Measurements from ENCODE around the gene DNM3. TPM values are rescaled to one million over a fixed set of nuclear protein-coding genes. Genes with fewer than 3 reads are reported as not detected.

The DNM3 gene
- total and polyA plus RNA-seq, 9 of the 15 experiments (the other 6 are each of a cell fraction or from before 2014, with no cell fraction given): 0.08 to 0.36 (median 0.22) TPM; not detected in 1

- intact Hi-C loops (cut with micrococcal nuclease) (no loop called here), in situ Hi-C loops (cut with MboI) (no loop called here)
- ATAC-seq: no peak
- POLR2A ChIA-PET: no interaction called here
- no peak overlapping the region for H3K4me3 ChIP-seq
- no peak overlapping the region for H3K9ac ChIP-seq (ENCODE audit: insufficient read depth in 1 of 2, low read depth in 2 of 2, low read length in 2 of 2)
- no peaks in the 10 kb centered on the region for H4K20me1 ChIP-seq (replicated peaks; ENCODE audit: control insufficient read depth, insufficient read depth, low read length)
- FAIRE-seq: no peak
- H3K9me3 ChIP-seq (replicated peaks; ENCODE audit: control insufficient read depth, insufficient read depth, low read depth, low read length): no peaks in the 10 kb centered on the region
- CTCF ChIA-PET (ENCODE audit: low intra/inter-chr PET ratio): interaction anchor here (0.7 kb wide), 1 partner anchor 245 kb away, joined by 3 read pairs; no protein-coding TSS in a partner anchor
- TF ChIP-seq MAFK (IDR thresholded peaks at IDR 0.05; ENCODE audit: low read length): no peak
- no peak for TF ChIP-seq RBM22 (IDR thresholded peaks at IDR 0.05; ENCODE audit: low read depth, low read length, poor library complexity, severe bottlenecking)
- no peak for TF ChIP-seq ZNF280B (CRISPR knock-in tag; IDR thresholded peaks at IDR 0.05)
- TF ChIP-seq CXXC5 (CRISPR knock-in tag; IDR thresholded peaks at IDR 0.05): no peak
- no peak for TF ChIP-seq CREB5 (CRISPR knock-in tag; IDR thresholded peaks at IDR 0.05)
- TF ChIP-seq PCBP1 (IDR thresholded peaks at IDR 0.05; ENCODE audit: low read depth, low read length, poor library complexity, severe bottlenecking): no peak
- no peak for TF ChIP-seq ARID2 (IDR thresholded peaks at IDR 0.05)
- no peaks in the 10 kb centered on the region for H3K36me3 ChIP-seq (ENCODE audit: control insufficient read depth, insufficient read depth, low read length)
- H3K4me1 ChIP-seq (replicated peaks in 1 of 2; ENCODE audit: control insufficient read depth in 2 of 2, insufficient read depth in 2 of 2, low read length in 2 of 2): no peaks in the 10 kb centered on the region
- peaks cover 2 to 10% of the 10 kb centered on the region in 2 experiments; a peak in 3 of 5 replicates for H3K27me3 ChIP-seq (ENCODE audit: control insufficient read depth in 2 of 2, insufficient read depth in 2 of 2, low read length in 2 of 2)
- H3K4me2 ChIP-seq (ENCODE audit: insufficient read depth, low read length): no peak overlapping the region
- no peaks in the 10 kb centered on the region for H3K9me1 ChIP-seq (ENCODE audit: control insufficient read depth, insufficient read depth, low read length)
- H2AFZ ChIP-seq (ENCODE audit: low read depth, low read length): no peak overlapping the region
- H3K27ac ChIP-seq (ENCODE audit: extremely low read depth, low read depth, low read length): no peak overlapping the region
- DNase-seq (ENCODE audit: extremely low read depth in 1 of 4, low spot score in 3 of 4): no peak
- BruUV-seq (replicated peaks): no TSS peak
- no peaks in the 10 kb centered on the region for H3K79me2 ChIP-seq (ENCODE audit: control insufficient read depth, insufficient read depth, low read length)
Measured at GRCh38 chr1:171852272-171852671, 11.0 kb downstream of the DNM3 start.
